Choroid plexus epithelial cell (primary cell): Measurements from ENCODE around the gene CXCL16.

Experiments used
- DNase-seq: peaks from one replicate; pipeline ENCODE4 v3.0.0-alpha.2; 2010; ENCODE audit warnings: low read depth
- H3K4me3 ChIP-seq: 2 replicates; pipeline ENCODE4 v1.5.1; 2011; ENCODE audit warnings: low read depth, mild to moderate bottlenecking, control low read depth, low read length, moderate library complexity
- TF ChIP-seq, protein P1 (sequence below): conservative IDR thresholded peaks from 2 replicates; pipeline ENCODE4 v1.5.1; 2011; ENCODE audit warnings: low read depth, mild to moderate bottlenecking, control low read depth, inconsistent platforms, low read length, moderate library complexity

CXCL16 gene

DNA sequence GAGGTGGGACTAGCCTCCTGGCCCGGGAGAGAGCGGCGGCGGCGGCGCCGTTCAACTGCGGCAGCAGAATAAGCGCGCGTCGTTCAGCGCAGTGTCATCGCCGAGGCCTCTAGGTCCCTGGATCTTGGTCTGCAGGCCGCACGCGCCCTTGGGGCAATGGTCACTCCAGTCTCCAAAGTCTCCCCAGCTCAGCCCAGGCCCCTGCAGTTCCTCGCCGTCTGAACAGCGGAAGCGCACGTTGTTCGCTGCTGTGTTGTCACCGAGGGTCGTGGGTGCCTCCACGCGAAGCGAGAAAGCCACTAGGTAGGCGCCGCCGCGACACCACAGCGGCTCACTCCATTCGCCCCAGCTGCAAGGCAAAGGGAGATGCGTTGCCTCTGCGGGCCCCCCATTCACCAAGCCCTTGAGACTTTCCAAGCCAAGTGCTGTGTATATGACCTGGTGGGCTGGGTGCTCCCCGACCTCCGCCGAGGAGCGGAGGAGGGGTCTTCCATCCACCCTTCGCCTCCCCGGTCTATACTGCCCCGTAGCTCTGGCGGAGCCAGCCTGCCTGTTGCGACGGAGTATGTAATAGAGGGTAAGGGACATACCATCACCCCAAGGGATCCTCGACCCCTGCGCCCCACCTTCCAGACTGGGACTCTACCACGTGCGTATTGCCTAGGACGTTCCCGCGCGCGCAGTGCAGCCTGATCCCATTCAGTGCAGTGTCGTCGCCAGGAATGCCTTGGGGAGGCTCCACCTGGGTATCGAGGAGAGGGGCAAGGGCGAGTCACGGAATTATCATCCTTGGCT lies 45.8 kb upstream of the CXCL16 start:
- H3K4me3 ChIP-seq, result no peak overlapping the region
- no peak for DNase-seq
- TF ChIP-seq, protein P1, sequence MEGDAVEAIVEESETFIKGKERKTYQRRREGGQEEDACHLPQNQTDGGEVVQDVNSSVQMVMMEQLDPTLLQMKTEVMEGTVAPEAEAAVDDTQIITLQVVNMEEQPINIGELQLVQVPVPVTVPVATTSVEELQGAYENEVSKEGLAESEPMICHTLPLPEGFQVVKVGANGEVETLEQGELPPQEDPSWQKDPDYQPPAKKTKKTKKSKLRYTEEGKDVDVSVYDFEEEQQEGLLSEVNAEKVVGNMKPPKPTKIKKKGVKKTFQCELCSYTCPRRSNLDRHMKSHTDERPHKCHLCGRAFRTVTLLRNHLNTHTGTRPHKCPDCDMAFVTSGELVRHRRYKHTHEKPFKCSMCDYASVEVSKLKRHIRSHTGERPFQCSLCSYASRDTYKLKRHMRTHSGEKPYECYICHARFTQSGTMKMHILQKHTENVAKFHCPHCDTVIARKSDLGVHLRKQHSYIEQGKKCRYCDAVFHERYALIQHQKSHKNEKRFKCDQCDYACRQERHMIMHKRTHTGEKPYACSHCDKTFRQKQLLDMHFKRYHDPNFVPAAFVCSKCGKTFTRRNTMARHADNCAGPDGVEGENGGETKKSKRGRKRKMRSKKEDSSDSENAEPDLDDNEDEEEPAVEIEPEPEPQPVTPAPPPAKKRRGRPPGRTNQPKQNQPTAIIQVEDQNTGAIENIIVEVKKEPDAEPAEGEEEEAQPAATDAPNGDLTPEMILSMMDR, result no peak

DNA sequence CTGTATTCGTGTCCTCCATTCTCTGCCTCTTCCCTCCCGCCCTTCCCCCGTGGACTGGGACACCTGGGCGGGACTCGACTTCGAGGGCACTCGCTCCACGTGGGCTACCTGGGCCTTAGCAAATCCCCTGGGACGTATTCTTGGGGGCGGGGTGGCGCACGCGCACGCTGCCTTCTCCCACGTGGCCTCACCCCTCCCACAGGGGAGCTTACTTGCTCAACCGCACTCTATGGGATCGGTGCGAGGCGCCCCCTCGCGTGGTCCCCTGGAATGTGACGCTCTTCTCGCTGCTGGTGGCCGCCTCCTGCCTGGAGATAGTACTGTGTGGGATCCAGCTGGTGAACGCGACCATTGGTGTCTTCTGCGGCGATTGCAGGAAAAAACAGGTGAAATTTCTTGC lies 42.9 kb upstream of the CXCL16 start:
- TF ChIP-seq, protein P1, result no peak
- no peak overlapping the region for H3K4me3 ChIP-seq
- DNase-seq, result no peak

DNA sequence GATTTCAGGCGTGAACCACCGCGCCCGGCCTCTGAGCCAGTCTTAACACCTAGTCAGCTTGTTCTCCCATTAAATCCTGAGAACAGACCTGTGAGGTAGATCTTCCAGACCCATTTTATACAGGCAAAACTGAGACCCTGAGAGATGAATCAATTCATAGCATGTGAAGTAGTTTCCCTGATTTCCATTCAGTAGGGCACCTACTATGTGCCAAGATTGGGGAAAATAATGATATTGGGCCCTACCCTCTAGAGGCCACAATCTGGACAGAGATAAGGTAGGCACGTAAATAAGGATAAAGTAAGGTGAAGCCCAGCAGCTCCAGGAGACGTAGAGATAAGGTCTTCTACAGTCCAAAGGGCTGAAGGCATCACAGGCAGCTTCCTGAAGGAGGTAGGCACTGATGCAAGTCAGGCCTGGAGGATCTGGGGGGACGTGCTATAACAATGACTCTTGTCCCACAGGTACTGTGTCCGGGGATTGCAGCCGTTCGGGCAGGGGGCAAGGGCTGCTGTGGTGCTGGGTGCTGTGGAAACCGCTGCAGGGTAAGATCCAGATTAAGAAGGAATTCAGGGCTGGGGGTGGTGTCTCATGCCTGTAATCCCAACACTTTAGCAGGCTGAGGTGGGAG lies 40.7 kb upstream of the CXCL16 start:
- no peak for DNase-seq
- H3K4me3 ChIP-seq, result no peak overlapping the region
- TF ChIP-seq, protein P1, result no peak

DNA sequence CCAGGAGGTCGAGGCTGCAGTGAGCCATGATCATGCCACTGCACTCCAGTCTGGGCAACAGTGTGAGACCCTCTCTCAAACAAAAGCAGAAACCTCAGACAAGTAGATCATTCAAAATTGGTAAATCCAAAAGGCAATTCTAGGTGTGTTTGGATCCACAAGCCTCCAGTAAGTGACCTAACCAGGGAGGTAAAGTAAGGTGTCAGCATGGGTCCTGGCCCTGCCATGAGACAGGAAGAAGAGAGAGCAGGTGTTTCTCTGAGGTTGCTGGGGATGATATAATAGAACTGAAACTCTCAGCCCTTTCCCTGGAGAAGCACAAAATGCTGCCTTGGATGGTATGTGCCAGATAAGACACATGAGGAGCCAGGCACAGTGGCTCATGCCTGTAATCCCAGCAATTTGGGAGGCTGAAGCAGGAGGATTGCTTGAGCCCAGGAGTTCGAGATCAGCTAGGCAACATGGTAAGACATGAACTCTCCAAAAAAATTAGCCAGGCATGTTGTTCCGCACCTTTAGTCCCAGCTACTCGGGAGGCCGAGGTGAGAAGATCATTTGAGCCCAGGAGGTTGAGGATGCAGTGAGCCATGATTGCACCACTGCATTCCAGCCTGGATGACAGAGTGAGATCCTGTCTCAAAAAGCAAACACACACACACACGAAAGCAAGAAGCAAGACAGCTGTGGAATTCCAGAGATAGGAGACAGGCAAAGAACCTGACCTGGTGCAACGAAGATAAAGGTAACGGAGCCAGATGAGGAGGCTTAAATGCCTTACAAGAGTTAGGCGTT lies 38.4 kb upstream of the CXCL16 start:
- TF ChIP-seq, protein P1, result no peak

DNA sequence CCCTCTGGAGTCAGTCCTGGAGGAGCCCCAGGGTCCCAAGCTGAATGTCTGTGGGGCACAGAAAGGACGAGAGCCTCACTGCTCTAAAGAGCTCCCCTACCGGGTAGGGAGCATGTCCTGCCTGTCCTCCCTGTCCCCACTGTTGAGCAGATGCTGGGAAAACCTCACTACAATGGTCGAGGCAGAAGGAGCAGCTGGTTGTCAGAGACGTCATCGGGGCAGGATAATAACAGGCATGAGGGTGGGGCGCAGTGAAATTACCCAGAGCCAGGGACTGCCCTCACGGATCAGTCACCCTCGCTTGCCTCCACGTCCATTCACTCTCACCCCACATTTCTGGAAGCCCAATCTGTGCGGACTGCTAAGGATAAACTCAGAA lies 32.5 kb upstream of the CXCL16 start:
- H3K4me3 ChIP-seq, result no peak overlapping the region
- TF ChIP-seq, protein P1, result no peak
- DNase-seq, result no peak

More for the DNA sequence above, 38.4 kb upstream of the CXCL16 start:
- peak; percentile 32 for DNase-seq
- no peak overlapping the region for H3K4me3 ChIP-seq

DNA sequence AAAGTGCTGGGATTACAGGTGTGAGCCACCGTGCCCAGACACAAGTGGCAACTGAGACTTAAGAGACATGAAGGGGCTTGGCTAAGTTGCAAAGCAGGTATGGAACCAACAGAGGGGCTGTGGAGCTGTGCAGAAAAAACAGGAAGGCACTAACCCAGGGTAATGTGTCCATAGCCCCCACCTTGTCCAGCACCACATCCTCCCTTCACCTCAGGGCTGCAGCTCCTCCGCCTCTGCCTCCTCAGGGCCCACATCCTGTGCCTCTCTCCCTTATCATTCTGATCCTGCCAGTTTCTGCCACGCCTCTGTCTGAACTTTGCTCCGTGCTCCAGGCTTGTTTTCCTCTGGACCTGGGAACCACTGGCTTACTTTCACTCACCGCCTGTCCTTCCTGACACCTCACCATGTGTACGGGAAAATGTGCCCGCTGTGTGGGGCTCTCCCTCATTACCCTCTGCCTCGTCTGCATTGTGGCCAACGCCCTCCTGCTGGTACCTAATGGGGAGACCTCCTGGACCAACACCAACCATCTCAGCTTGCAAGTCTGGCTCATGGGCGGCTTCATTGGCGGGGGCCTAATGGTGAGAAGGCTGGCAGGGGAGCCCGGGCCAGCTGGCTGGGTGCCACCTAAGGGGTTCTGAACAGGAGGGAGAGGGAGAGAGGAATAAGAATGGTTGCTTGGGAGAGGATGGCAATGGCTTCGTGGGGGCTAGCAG lies 31.9 kb upstream of the CXCL16 start, which contains the start of gene TM4SF5:
TSS of gene TM4SF5 (plus strand) at position 368 of the 716 bp plus-strand sequence. CDS start at position 405, 37 bp downstream.
- no peak within 1 kb of the TSS for H3K4me3 ChIP-seq
- TF ChIP-seq, protein P1, result no peak
- no peak for DNase-seq
